Activated CD4-positive, alpha-beta memory T cell treated with anti-CD3 and anti-CD28 coated beads, Interleukin-2, amount 10 ng/mL, durations not matched to agents 7 days and 5 days (primary cell): Measurements from ENCODE around the gene RTL10. TPM values are rescaled to one million over a fixed set of nuclear protein-coding genes. Genes with fewer than 3 reads are reported as not detected.
A peak's percentile ranks its signal among the peaks of the same experiment; 100 is the strongest.

Source experiments
- CTCF ChIA-PET: fragments of 350-600 bp; sonication (Branson Sonifier 250); formaldehyde crosslinking; loops from one replicate; lab custom pipeline; 2021; ENCODE audit warnings: antibody characterized with exemption, inconsistent platforms; lab: Charles Lee
- POLR2A ChIA-PET: fragments of 350-600 bp; sonication (Branson Sonifier 250); formaldehyde crosslinking; loops from one replicate; lab custom pipeline; 2021; ENCODE audit warnings: antibody characterized with exemption; lab: Charles Lee
- DNase-seq: peaks from one replicate; pipeline ENCODE4 v3.0.0-alpha.2; 2020
- H3K27ac Mint-ChIP-seq: one replicate; pipeline ENCODE4 v1.8.0; 2021; ENCODE audit warnings: mild to moderate bottlenecking, mixed read lengths
- H3K27me3 Mint-ChIP-seq: one replicate; pipeline ENCODE4 v1.8.0; 2021; ENCODE audit warnings: mixed read lengths
- H3K36me3 Mint-ChIP-seq: one replicate; pipeline ENCODE4 v1.8.0; 2021; ENCODE audit warnings: low read depth, mixed read lengths
- H3K4me1 Mint-ChIP-seq: one replicate; pipeline ENCODE4 v1.8.0; 2021; ENCODE audit warnings: mixed read lengths
- H3K4me3 Mint-ChIP-seq: one replicate; pipeline ENCODE4 v1.8.0; 2021; ENCODE audit warnings: mild to moderate bottlenecking, mixed read lengths
- H3K9me3 Mint-ChIP-seq: one replicate; pipeline ENCODE4 v1.8.0; 2021; ENCODE audit warnings: mixed read lengths
- total RNA-seq, 2 experiments: library from RNA; stranded (reverse); gene quantifications; one replicate each; pipeline ENCODE4 v1.2.3, GENCODE V29; 2021

The RTL10 gene
- total RNA-seq, 2 experiments from 2014 or later = 13.3 to 13.5 TPM

DNA sequence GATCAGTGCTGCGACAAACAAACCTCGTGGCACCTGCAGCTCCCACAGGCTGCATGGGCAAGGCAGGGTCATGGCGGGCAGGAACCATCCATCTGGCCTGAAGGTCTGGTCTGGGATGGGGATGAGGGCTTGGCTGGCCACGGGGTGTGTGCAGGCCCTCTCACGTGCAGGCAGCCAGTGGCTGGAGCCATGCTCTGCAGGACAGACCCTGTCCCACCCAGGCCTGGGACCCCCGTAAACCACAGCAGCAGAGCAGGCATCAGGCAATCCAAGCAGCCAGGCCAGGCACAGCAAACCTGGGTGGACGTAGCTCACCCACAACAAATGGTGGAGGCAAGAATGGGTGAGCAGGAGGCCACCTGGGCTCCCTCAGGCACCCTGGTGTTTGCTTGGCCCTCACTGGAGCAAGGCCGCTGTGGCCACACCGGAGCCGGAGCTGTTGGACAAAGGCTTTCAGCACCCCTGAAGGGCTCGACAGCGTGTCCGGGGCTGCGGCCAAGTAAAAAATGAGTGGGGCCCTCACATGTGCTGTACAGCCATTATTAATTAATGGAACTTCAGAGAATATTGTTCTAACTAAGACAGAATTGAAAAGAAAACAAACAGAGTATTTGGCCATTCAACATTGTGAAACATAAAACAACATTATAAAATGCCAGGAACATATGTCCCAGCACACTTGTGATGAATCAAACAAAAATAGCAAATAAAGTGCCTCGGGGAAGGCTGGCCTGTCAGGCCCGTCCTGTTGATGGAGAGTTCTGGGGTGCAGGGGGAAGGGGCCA is 24.0 kb upstream of the RTL10 start:
- Mint-ChIP-seq H3K36me3 (no peaks in the 10 kb centered on the region), H3K27ac (no peak overlapping the region), H3K4me3 (no peak overlapping the region), H3K27me3 (no peaks in the 10 kb centered on the region), H3K9me3 (no peaks in the 10 kb centered on the region), H3K4me1 (peaks cover 10% of the 10 kb centered on the region)
- ChIA-PET CTCF (no interaction called here), POLR2A (no interaction called here)
- DNase-seq = no peak

GRCh38 chr22:19877626-19878339 is 23.1 kb upstream of the RTL10 start:
- POLR2A ChIA-PET = no interaction called here
- no peaks in the 10 kb centered on the region for H3K36me3 Mint-ChIP-seq
- CTCF ChIA-PET = no interaction called here

GRCh38 chr22:19876941-19877625 is 22.4 kb upstream of the RTL10 start:
- Mint-ChIP-seq H3K4me3 (no peak overlapping the region), H3K36me3 (no peaks in the 10 kb centered on the region), H3K4me1 (peaks cover 10% of the 10 kb centered on the region), H3K27me3 (no peaks in the 10 kb centered on the region), H3K9me3 (no peaks in the 10 kb centered on the region), H3K27ac (no peak overlapping the region)
- no peak for DNase-seq
- POLR2A ChIA-PET = no interaction called here
- CTCF ChIA-PET = no interaction called here

More at GRCh38 chr22:19877626-19878339, 23.1 kb upstream of the RTL10 start:
- Mint-ChIP-seq H3K27me3 (no peaks in the 10 kb centered on the region), H3K4me3 (no peak overlapping the region), H3K27ac (no peak overlapping the region), H3K9me3 (no peaks in the 10 kb centered on the region), H3K4me1 (peaks cover 10% of the 10 kb centered on the region)
- DNase-seq = no peak

GRCh38 chr22:19876314-19876940 is 21.8 kb upstream of the RTL10 start:
- POLR2A ChIA-PET = no interaction called here
- Mint-ChIP-seq H3K9me3 (no peaks in the 10 kb centered on the region), H3K27ac (no peak overlapping the region), H3K36me3 (no peaks in the 10 kb centered on the region), H3K27me3 (no peaks in the 10 kb centered on the region), H3K4me1 (peaks cover 10% of the 10 kb centered on the region), H3K4me3 (no peak overlapping the region)
- CTCF ChIA-PET = no interaction called here
- DNase-seq = no peak

DNA sequence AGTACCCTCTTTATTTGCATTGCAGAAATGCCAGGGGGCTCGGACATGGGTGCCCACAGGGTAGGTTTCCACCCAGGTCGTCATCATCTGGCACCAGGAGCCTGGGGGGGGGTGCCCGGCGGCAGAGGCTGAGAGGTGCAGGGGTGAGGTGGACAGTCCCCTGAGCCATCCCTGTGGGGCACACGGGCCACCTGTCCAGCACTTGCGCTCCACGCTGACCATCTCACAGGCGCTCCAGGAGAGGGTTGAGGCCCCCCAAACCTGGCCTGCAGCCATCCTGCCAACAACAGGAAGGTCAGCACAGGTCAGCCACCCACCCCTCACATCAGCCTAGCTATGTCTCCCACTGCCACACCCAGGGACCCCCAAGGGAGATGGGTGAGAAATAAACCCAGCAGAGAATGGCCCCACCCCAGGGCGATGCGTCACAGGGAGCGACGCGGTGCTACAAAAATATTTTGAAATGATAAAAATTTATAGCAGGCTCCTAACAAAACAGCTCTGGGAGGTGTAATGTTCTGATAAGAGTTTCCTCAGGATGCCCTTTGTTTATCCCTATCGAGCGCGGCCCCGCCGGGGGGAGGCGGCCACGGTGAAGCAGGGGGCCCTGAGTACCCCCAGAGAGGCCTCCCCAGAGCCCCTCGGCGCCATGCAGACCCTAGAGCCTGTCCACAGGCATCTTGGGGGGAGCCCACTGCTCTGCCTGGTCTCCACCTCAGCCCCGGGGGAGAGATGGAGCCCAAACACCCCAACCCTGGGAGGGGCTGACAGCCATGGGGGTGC is 21.0 kb upstream of the RTL10 start:
- no peak for DNase-seq
- Mint-ChIP-seq H3K27ac (no peak overlapping the region), H3K36me3 (no peaks in the 10 kb centered on the region), H3K27me3 (no peaks in the 10 kb centered on the region), H3K4me3 (no peak overlapping the region), H3K9me3 (no peaks in the 10 kb centered on the region), H3K4me1 (peaks cover 10% of the 10 kb centered on the region)
- CTCF ChIA-PET = no interaction called here
- POLR2A ChIA-PET = no interaction called here

DNA sequence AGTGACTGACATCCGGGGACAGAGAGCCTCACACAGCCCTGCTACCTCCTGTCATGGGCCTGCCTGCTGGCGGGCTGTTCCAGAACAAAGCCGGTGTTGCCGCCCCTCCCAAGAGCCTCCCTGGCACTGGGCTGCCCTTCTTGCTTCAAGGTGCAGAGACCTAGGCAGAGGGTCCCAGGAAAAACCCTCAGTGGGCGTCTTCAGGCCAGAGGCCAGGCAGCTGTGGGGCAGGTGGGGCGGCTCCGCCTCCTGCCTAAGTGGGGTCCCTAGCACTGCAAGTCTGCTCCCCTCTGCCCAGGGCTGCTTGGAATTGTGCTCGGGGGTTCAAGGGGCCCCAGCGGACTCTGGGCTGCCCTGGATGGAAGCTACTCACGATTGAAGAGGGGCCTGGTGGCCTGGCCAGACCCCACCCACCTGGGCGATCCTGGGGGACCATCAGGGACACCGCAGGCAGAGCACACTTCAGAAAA is 20.4 kb upstream of the RTL10 start:
- CTCF ChIA-PET = interaction anchor here (1.2 kb wide), 1 partner anchor 35 kb away, joined by 3 read pairs; no protein-coding TSS in a partner anchor
- peaks cover 10% of the 10 kb centered on the region for H3K4me1 Mint-ChIP-seq
- no peaks in the 10 kb centered on the region for H3K27me3 Mint-ChIP-seq
- H3K27ac Mint-ChIP-seq = no peak overlapping the region
- POLR2A ChIA-PET = interaction anchor here (1.3 to 1.6 kb wide), 3 partner anchors 17 to 242 kb away, joined by 3 to 8 read pairs (median 6); partner anchors contain the start of genes GNB1L, RTL10 and TRMT2A
- H3K9me3 Mint-ChIP-seq = no peaks in the 10 kb centered on the region
- no peak for DNase-seq
- no peak overlapping the region for H3K4me3 Mint-ChIP-seq
- no peaks in the 10 kb centered on the region for H3K36me3 Mint-ChIP-seq

DNA sequence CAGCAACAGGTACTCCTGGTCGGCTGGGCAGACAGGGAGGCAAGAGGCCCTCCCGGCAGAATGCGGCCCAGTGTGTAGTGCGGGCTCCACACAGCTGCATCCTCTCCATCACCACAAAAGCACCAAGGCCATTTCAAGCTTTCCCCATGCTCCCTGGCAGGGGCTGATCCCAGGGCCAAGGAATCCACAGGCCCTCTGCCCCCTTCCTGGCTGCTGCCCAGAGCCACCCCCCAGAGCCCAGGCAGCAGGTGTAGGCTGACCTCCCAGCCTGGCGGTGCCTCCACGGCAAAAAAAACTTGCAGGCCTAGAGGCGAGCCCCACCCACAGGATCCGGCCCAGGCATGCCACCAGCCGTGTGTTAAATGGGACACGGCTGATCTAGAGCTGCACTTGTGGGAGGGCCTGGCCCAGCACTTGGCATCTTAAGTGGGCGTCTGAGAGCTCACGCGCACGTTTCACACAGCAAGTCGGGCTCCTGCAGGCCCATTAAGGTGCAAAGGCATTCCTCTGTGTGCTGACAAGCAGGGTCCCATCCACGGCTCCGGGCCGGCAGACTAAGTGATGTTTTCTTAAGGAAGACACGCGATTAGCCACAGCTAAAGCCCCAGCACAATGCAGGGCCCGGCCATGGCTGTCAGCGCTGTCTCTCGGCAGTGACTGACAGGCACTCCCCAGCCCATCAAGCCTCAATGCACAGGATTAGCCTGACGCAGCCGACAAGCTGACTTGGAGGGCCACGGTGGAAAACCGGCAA is 19.8 kb upstream of the RTL10 start:
- Mint-ChIP-seq H3K4me3 (no peak overlapping the region), H3K27me3 (no peaks in the 10 kb centered on the region), H3K36me3 (no peaks in the 10 kb centered on the region), H3K9me3 (no peaks in the 10 kb centered on the region), H3K4me1 (peaks cover 10% of the 10 kb centered on the region), H3K27ac (no peak overlapping the region)
- ChIA-PET POLR2A (interaction anchor here (1.3 to 1.6 kb wide), 3 partner anchors 18 to 243 kb away, joined by 3 to 8 read pairs (median 6); partner anchors contain the start of genes GNB1L, RTL10 and TRMT2A), CTCF (interaction anchor here (1.2 kb wide), 1 partner anchor 36 kb away, joined by 3 read pairs; no protein-coding TSS in a partner anchor)
- peak; percentile 43 for DNase-seq

- Mint-ChIP-seq H3K27me3 (no peaks in the 10 kb centered on the region), H3K4me3 (no peak overlapping the region), H3K27ac (no peak overlapping the region), H3K9me3 (no peaks in the 10 kb centered on the region), H3K4me1 (peaks cover 10% of the 10 kb centered on the region), H3K36me3 (no peaks in the 10 kb centered on the region)
- no peak for DNase-seq
- ChIA-PET CTCF (interaction anchor here (1.2 kb wide), 1 partner anchor 36 kb away, joined by 3 read pairs; no protein-coding TSS in a partner anchor), POLR2A (interaction anchor here (1.3 to 1.6 kb wide), 3 partner anchors 18 to 243 kb away, joined by 3 to 8 read pairs (median 6); partner anchors contain the start of genes GNB1L, RTL10 and TRMT2A)
Observed at GRCh38 chr22:19873960-19874306, 19.3 kb upstream of the RTL10 start.

DNA sequence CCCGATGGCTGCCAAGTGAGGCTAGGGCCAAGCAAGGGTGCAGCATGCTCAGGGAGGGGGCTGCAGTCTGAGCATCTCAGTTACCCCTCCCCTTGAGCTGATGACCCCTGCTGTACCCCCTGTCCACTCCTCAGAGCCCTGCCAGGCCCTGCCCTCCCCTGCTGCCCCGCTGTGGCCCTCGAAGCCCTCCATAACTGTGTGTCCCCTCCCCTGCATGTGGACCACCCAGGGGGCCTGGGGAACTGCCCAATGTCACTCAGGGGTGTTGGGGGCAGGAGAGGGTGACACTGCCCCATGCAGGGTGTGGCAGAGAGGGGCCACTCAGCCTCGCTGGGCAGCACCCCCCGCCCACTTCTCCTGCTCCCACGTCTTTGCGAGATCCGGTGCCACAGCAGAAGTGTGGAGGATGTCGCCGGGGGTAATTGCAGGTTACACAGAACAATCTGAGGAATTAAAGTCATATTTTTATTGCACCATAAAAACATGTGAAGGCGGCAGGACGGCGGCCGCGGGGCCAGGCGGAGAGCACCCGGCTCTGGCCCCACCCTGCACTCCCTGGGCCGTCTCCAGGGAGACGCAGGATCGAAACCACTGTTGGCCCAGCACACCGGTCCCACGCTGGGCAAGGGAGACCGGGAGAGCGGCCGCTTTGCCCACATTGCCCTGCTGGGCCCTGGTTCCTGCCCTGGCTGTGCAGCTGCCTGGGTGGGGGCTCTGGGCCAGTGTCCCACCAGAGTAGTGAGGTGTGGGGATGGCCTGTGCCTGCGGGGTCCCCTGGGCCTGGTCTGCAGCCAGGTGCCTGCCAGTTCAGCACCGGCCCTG is 18.7 kb upstream of the RTL10 start:
- no peak for DNase-seq
- H3K9me3 Mint-ChIP-seq = no peaks in the 10 kb centered on the region
- H3K36me3 Mint-ChIP-seq = no peaks in the 10 kb centered on the region
- H3K27me3 Mint-ChIP-seq = no peaks in the 10 kb centered on the region
- H3K27ac Mint-ChIP-seq = no peak overlapping the region
- POLR2A ChIA-PET = interaction anchor here (1.3 to 1.6 kb wide), 2 partner anchors 18 to 19 kb away, joined by 6 to 8 read pairs; partner anchors contain the start of genes GNB1L and RTL10
- H3K4me3 Mint-ChIP-seq = no peak overlapping the region
- CTCF ChIA-PET = interaction anchor here (1.2 kb wide), 1 partner anchor 37 kb away, joined by 3 read pairs; no protein-coding TSS in a partner anchor
- peaks cover 10% of the 10 kb centered on the region for H3K4me1 Mint-ChIP-seq

DNA sequence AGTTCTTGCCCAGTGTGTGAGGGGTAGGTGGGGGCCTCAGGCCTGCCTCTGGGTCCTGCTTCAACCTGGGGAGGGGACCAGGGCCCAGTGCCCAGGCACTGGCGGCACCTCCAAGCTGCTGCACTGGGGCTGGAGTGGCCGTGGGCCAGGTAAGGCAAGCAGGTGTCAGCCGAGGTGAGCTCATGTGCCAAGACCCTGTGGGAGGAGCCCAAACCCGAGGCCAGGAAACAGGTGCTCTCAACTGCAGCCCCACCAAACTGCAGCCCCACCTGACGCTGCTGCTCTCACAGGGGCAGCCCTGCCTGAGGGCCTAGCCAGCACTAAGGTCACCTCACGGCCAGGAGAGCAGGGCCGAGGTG is 18.1 kb upstream of the RTL10 start:
- Mint-ChIP-seq H3K4me1 (peaks cover 10% of the 10 kb centered on the region), H3K27me3 (no peaks in the 10 kb centered on the region), H3K36me3 (no peaks in the 10 kb centered on the region), H3K9me3 (no peaks in the 10 kb centered on the region), H3K4me3 (no peak overlapping the region), H3K27ac (no peak overlapping the region)
- ChIA-PET CTCF (no interaction called here), POLR2A (no interaction called here)
- DNase-seq = no peak
